Body of pancreas (tissue), 4 donors: ENCODE results near the gene RIPOR2. TPM values are rescaled to one million over a fixed set of nuclear protein-coding genes. Genes with fewer than 3 reads are reported as not detected.

Experiments
- ATAC-seq: fragments of 150-250 bp; one replicate; pipeline ENCODE4 v1.9.1; 2016
- DNase-seq, 4 donors: peaks; one replicate each; pipeline ENCODE4 v3.0.0-alpha.2; 2019
- H3K27ac ChIP-seq, 4 donors: fragments of 200-600 bp; sonication (generic); 1 replicate in 3 of 4; 2 replicates in 1 of 4; pipeline versions ENCODE4 v1.5.1 to v1.6.1; 2016 to 2019; ENCODE audit warnings: mild to moderate bottlenecking in 1 of 4, mixed read lengths in 1 of 4, moderate library complexity in 1 of 4
- H3K27me3 ChIP-seq, 2 donors: fragments of 200-600 bp; sonication (generic); one replicate each; pipeline ENCODE4 v1.6.0; 2016; ENCODE audit warnings: mild to moderate bottlenecking in 1 of 2
- H3K36me3 ChIP-seq, 2 donors: fragments of 200-600 bp; sonication (generic); replicated peaks in 1 of 2; 2 replicates each; pipeline ENCODE4 v1.5.1; 2016; ENCODE audit warnings: low read depth in 2 of 2; ENCODE audit not compliant: insufficient read depth in 1 of 2
- H3K4me1 ChIP-seq: fragments of 200-600 bp; sonication (generic); one replicate; pipeline ENCODE4 v1.6.0; 2016
- H3K4me3 ChIP-seq, 2 donors: fragments of 200-600 bp; sonication (generic); 1 replicate in 1 of 2; 2 replicates in 1 of 2; pipeline ENCODE4 v1.5.1; 2016 to 2019
- H3K9me3 ChIP-seq, 3 donors: fragments of 200-600 bp; sonication (generic); 1 replicate in 2 of 3; 2 replicates in 1 of 3; pipeline ENCODE4 v1.5.1; 2016
- CTCF ChIP-seq, 7 experiments: fragments of 450-650 bp in 4 of 7; fragments of 200-600 bp in 3 of 7; sonication (generic) in 3 of 7; IDR thresholded peaks; one replicate each; pipeline ENCODE4 v1.5.1; 2016 to 2019; ENCODE audit warnings: antibody characterized with exemption in 7 of 7
- POLR2A ChIP-seq, 3 donors: fragments of 450-650 bp; IDR thresholded peaks; one replicate each; pipeline ENCODE4 v1.6.1; 2016; ENCODE audit warnings: antibody characterized with exemption in 3 of 3, mild to moderate bottlenecking in 2 of 3
- WGBS, 2 donors: methylation state at CpG; one replicate each; pipeline ENCODE4 v1.1.5; 2017; 5-methylcytosine and 5-hydroxymethylcytosine counted together
- intact Hi-C: fragments of 100-400 bp; cut with DNase I; formaldehyde crosslinking; loops from one replicate; pipeline ENCODE4 v1.15.1; 2023
- total RNA-seq, 2 donors: library from RNA; depleted of rRNA; stranded (reverse); fragments of >200 nt; gene quantifications; one replicate each; pipeline ENCODE4 v1.1.0, GENCODE V29; 2016

RIPOR2 gene
- total RNA-seq, 2 donors from 2014 or later, result 1.3 to 1.6 TPM

- H3K36me3 ChIP-seq, result no peaks in the 10 kb centered on the region
- H3K27ac ChIP-seq, result peak overlapping the region in 1 of 4 donors; percentile 31
- no peaks in the 10 kb centered on the region for H3K9me3 ChIP-seq
- peaks cover 29% of the 10 kb centered on the region for H3K4me1 ChIP-seq
- TF ChIP-seq CTCF (IDR thresholded peaks at IDR 0.05), result no peak
- TF ChIP-seq POLR2A (IDR thresholded peaks at IDR 0.05), result no peak
- intact Hi-C loops, result no loop called here
- H3K27me3 ChIP-seq, result no peaks in the 10 kb centered on the region
- WGBS, 2 donors, result 58% methylated on average over 6 of the region's 6 CpGs
- ATAC-seq (peak; percentile 36), DNase-seq (no peak)
- H3K4me3 ChIP-seq, result no peak overlapping the region
These were observed 111.4 kb downstream of the RIPOR2 start for GRCh38 chr6:24824142-24824938.

- H3K27ac ChIP-seq, result no peak overlapping the region
- TF ChIP-seq POLR2A (IDR thresholded peaks at IDR 0.05) (no peak), CTCF (IDR thresholded peaks at IDR 0.05) (no peak)
- H3K9me3 ChIP-seq, result no peaks in the 10 kb centered on the region
- intact Hi-C loops, result no loop called here
- no peaks in the 10 kb centered on the region for H3K27me3 ChIP-seq
- H3K4me1 ChIP-seq, result peaks cover 29% of the 10 kb centered on the region
- no peaks in the 10 kb centered on the region for H3K36me3 ChIP-seq
- DNase-seq, result no peak
- 70 to 75% methylated on average over 2 of the region's 2 CpGs for WGBS, 2 donors
- no peak for ATAC-seq
- H3K4me3 ChIP-seq, result no peak overlapping the region
These were observed 112.6 kb downstream of the RIPOR2 start for GRCh38 chr6:24823185-24823584.

- Histone ChIP-seq H3K36me3 (no peaks in the 10 kb centered on the region), H3K27me3 (no peaks in the 10 kb centered on the region), H3K4me3 (no peak overlapping the region), H3K27ac (no peak overlapping the region), H3K4me1 (peaks cover 26% of the 10 kb centered on the region), H3K9me3 (no peaks in the 10 kb centered on the region)
- TF ChIP-seq CTCF (IDR thresholded peaks at IDR 0.05) (no peak), POLR2A (IDR thresholded peaks at IDR 0.05) (no peak)
- no peak for ATAC-seq
- WGBS, 2 donors, result 98% methylated on average over 6 of the region's 6 CpGs
- intact Hi-C loops, result no loop called here
- DNase-seq, result no peak
These were observed 113.1 kb downstream of the RIPOR2 start for GRCh38 chr6:24822696-24823095.

GRCh38 chr6:24821860-24822444, 113.8 kb downstream of the RIPOR2 start:
- no peak for ATAC-seq
- intact Hi-C loops, result no loop called here
- no peak for DNase-seq
- H3K4me3 ChIP-seq, result no peak overlapping the region
- H3K36me3 ChIP-seq, result no peaks in the 10 kb centered on the region
- H3K27me3 ChIP-seq, result no peaks in the 10 kb centered on the region
- peaks cover 19% of the 10 kb centered on the region for H3K4me1 ChIP-seq
- no peaks in the 10 kb centered on the region for H3K9me3 ChIP-seq
- H3K27ac ChIP-seq, result peak overlapping the region in 1 of 4 donors; percentile 15
- TF ChIP-seq CTCF (IDR thresholded peaks at IDR 0.05), result no peak
- TF ChIP-seq POLR2A (IDR thresholded peaks at IDR 0.05), result no peak
- 64 to 76% methylated on average over 3 of the region's 3 CpGs for WGBS, 2 donors
